ENCODE measurements around the gene TSPAN4. TPM values are rescaled to one million over a fixed set of nuclear protein-coding genes. Genes with fewer than 3 reads are reported as not detected.

TSPAN4 gene
- polyA plus RNA-seq, 3 donors = 52.6 to 75.5 (median 63.1) TPM

- Histone ChIP-seq H3K4me2 (replicated peaks; ENCODE audit: extremely low read depth, low read length, poor library complexity, severe bottlenecking) (no peak overlapping the region), H3K4me3 (replicated peaks in 1 of 3; ENCODE audit: low read depth in 2 of 3, low read length in 3 of 3) (no peak overlapping the region), H3K4me1 (ENCODE audit: control insufficient read depth in 1 of 2, insufficient read depth in 2 of 2, low read length in 2 of 2) (no peaks in the 10 kb centered on the region), H3K27me3 (ENCODE audit: control insufficient read depth in 2 of 2, insufficient read depth in 2 of 2, low read length in 2 of 2) (no peaks in the 10 kb centered on the region), H3K36me3 (replicated peaks in 1 of 2; ENCODE audit: control insufficient read depth in 1 of 2, insufficient read depth in 2 of 2, low read length in 2 of 2) (peaks cover 58 to 63% of the 10 kb centered on the region in 2 donors), H2AFZ (ENCODE audit: insufficient read depth, low read depth, low read length, poor library complexity, severe bottlenecking) (no peak overlapping the region), H4K20me1 (ENCODE audit: insufficient read depth, low read length) (no peaks in the 10 kb centered on the region), H3K9me3 (replicated peaks in 1 of 2; ENCODE audit: control insufficient read depth in 1 of 2, insufficient read depth in 1 of 2, low read length in 2 of 2) (no peaks in the 10 kb centered on the region), H3K27ac (ENCODE audit: low read depth in 1 of 2, low read length in 2 of 2) (no peak overlapping the region), H3K79me2 (ENCODE audit: insufficient read depth, low read length) (no peaks in the 10 kb centered on the region), H3K9ac (ENCODE audit: insufficient read depth, low read length, poor library complexity, severe bottlenecking) (no peak overlapping the region)
- Mint-ChIP-seq H3K9me3 (no peaks in the 10 kb centered on the region), H3K27ac (peak overlapping the region in 1 of 7 donors; percentile 52), H3K4me1 (no peaks in the 10 kb centered on the region), H3K27me3 (ENCODE audit: low read depth in 3 of 3) (peaks cover 0 to 1% (median 0%) of the 10 kb centered on the region in 3 donors), H3K36me3 (peaks cover 47 to 63% of the 10 kb centered on the region in 2 donors), H3K4me3 (no peak overlapping the region)
- DNase-seq = no peak
- TF ChIP-seq CTCF (IDR thresholded peaks at IDR 0.05) = no peak
- 99% methylated on average over 7 of the region's 7 CpGs for WGBS (ENCODE audit: insufficient coverage)
- intact Hi-C loops (cut with micrococcal nuclease) = no loop called here
Measured at GRCh38 chr11:900545-900944, 57.9 kb downstream of the TSPAN4 start.

- Histone ChIP-seq H3K4me2 (replicated peaks; ENCODE audit: extremely low read depth, low read length, poor library complexity, severe bottlenecking) (no peak overlapping the region), H3K27me3 (ENCODE audit: control insufficient read depth in 2 of 2, insufficient read depth in 2 of 2, low read length in 2 of 2) (no peaks in the 10 kb centered on the region), H3K79me2 (ENCODE audit: insufficient read depth, low read length) (no peaks in the 10 kb centered on the region), H4K20me1 (ENCODE audit: insufficient read depth, low read length) (no peaks in the 10 kb centered on the region), H2AFZ (ENCODE audit: insufficient read depth, low read depth, low read length, poor library complexity, severe bottlenecking) (no peak overlapping the region), H3K36me3 (replicated peaks in 1 of 2; ENCODE audit: control insufficient read depth in 1 of 2, insufficient read depth in 2 of 2, low read length in 2 of 2) (peaks cover 58 to 63% of the 10 kb centered on the region in 2 donors), H3K4me3 (replicated peaks in 1 of 3; ENCODE audit: low read depth in 2 of 3, low read length in 3 of 3) (no peak overlapping the region), H3K9ac (ENCODE audit: insufficient read depth, low read length, poor library complexity, severe bottlenecking) (no peak overlapping the region), H3K4me1 (ENCODE audit: control insufficient read depth in 1 of 2, insufficient read depth in 2 of 2, low read length in 2 of 2) (no peaks in the 10 kb centered on the region), H3K27ac (ENCODE audit: low read depth in 1 of 2, low read length in 2 of 2) (no peak overlapping the region), H3K9me3 (replicated peaks in 1 of 2; ENCODE audit: control insufficient read depth in 1 of 2, insufficient read depth in 1 of 2, low read length in 2 of 2) (no peaks in the 10 kb centered on the region)
- H3K36me3 Mint-ChIP-seq = peaks cover 50 to 65% of the 10 kb centered on the region in 2 donors
- H3K9me3 Mint-ChIP-seq = no peaks in the 10 kb centered on the region
- no peak for DNase-seq
- H3K27me3 Mint-ChIP-seq (ENCODE audit: low read depth in 3 of 3) = peaks cover 0 to 1% (median 0%) of the 10 kb centered on the region in 3 donors
- TF ChIP-seq CTCF (IDR thresholded peaks at IDR 0.05) = no peak
- H3K27ac Mint-ChIP-seq = peak overlapping the region in 3 of 7 donors; percentile 30 to 47 (median 44)
- intact Hi-C loops (cut with micrococcal nuclease) = no loop called here
- WGBS (ENCODE audit: insufficient coverage) = over 99% methylated on average over 19 of the region's 19 CpGs
- H3K4me1 Mint-ChIP-seq = no peaks in the 10 kb centered on the region
- no peak overlapping the region for H3K4me3 Mint-ChIP-seq
Measured at GRCh38 chr11:901452-902061, 58.9 kb downstream of the TSPAN4 start.

Data from CD14-positive monocyte (primary cell).